Thoracic aorta (tissue), 2 donors: ENCODE data around the gene TMEM187. TPM values are rescaled to one million over a fixed set of nuclear protein-coding genes. Genes with fewer than 3 reads are reported as not detected.

ENCODE experiments used
- ATAC-seq: fragments of 150-250 bp; one replicate; pipeline ENCODE4 v1.8.0; 2017; ENCODE audit warnings: low read depth; ENCODE audit not compliant: insufficient number of reproducible peaks, low FRiP score
- DNase-seq: peaks from one replicate; pipeline ENCODE4 v3.0.0-alpha.2; 2020; ENCODE audit warnings: low spot score
- H3K27ac ChIP-seq, 2 donors: fragments of 200-600 bp; sonication (generic); 1 replicate in 1 of 2; 2 replicates in 1 of 2; pipeline ENCODE4 v1.5.1; 2016; ENCODE audit warnings: mild to moderate bottlenecking in 2 of 2, moderate library complexity in 2 of 2
- H3K27me3 ChIP-seq: fragments of 200-600 bp; sonication (generic); replicated peaks from 2 replicates; pipeline ENCODE4 v1.6.0; 2016; ENCODE audit warnings: mild to moderate bottlenecking; ENCODE audit not compliant: insufficient read depth
- H3K36me3 ChIP-seq: fragments of 200-600 bp; sonication (generic); one replicate; pipeline ENCODE4 v1.5.1; 2016
- H3K4me1 ChIP-seq, 2 donors: fragments of 200-600 bp; sonication (generic); 1 replicate in 1 of 2; 2 replicates in 1 of 2; pipeline versions ENCODE4 v1.5.1 to v1.6.0; 2016; ENCODE audit warnings: low read depth in 2 of 2, mild to moderate bottlenecking in 1 of 2; ENCODE audit not compliant: control insufficient read depth in 1 of 2
- H3K4me3 ChIP-seq: fragments of 200-600 bp; sonication (generic); 2 replicates; pipeline ENCODE4 v1.5.1; 2016; ENCODE audit warnings: mild to moderate bottlenecking
- H3K9me3 ChIP-seq: fragments of 200-600 bp; sonication (generic); 2 replicates; pipeline ENCODE4 v1.5.1; 2016
- total RNA-seq, 2 donors: library from RNA; depleted of rRNA; stranded (reverse); fragments of >200 nt; gene quantifications; one replicate each; pipeline versions ENCODE4 v1.1.0 to v1.2.3, GENCODE V29; 2016
- TF ChIP-seq, protein P1 (sequence below): fragments of 200-600 bp; sonication (generic); IDR thresholded peaks from one replicate; pipeline ENCODE4 v1.5.1; 2019; ENCODE audit warnings: antibody characterized with exemption

The TMEM187 gene
- total RNA-seq, 2 donors from 2014 or later, result 0.78 to 23.4 TPM

DNA sequence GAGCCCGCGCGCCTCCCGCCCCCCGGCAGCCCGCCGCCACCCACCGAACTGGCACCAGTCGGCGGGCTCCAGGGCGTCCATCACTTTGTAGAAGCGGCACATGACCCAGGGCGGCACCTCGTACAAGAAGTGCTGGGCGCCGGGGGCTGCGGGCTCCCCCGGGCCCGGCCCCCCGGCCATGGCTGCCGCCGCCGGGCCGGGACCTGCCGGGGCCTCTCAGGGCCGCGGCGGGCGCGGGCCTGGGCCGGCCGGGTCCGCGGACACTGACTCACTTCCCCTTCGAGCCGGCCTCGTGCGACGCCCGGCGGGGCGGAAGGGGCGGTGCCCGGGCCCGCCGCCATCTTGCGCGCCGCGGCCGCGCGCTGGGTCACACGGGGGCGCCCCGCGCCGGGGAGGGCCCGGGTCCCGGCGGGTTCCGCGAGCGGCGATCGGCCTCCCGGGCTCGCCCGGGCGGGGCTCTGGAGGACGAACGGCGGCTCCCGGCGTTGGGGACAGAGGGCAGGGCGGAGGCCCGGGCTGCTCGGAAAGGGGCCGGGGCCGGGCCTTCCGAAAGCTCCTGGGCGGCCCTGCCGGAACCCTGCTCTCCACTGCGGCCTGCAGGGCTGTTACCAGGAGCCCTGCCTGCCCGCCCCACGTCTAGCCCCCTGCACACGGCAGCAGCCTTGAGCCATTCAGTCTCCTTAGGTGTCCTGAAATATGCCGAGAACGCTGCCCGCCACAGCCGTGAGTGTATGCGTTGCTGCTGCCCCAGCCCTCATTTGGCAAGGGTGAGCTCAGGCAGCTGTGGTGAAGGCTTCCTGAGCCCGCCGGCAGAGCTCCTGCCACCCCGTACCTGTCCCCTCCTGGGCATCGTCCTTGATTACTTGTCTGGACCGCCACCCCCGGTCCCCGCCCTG lies 47.3 kb downstream of the TMEM187 start, which contains the start of gene IRAK1:
TSS of gene IRAK1 (minus strand) at position 270 of the 896 bp plus-strand sequence. CDS start at position 180, 90 bp downstream.
- DNase-seq (no peak), ATAC-seq (peak; percentile 67)
- H3K27ac ChIP-seq, result peak within 1 kb of the TSS; percentile 56 to 80
- peak within 1 kb of the TSS; percentile 74 for H3K4me3 ChIP-seq
- H3K27me3 ChIP-seq, result no peaks in the 10 kb centered on the region
- peaks cover 0 to 18% of the 10 kb centered on the region in 2 donors for H3K4me1 ChIP-seq
- H3K9me3 ChIP-seq, result no peaks in the 10 kb centered on the region
- no peaks in the 10 kb centered on the region for H3K36me3 ChIP-seq
- TF ChIP-seq, protein P1, sequence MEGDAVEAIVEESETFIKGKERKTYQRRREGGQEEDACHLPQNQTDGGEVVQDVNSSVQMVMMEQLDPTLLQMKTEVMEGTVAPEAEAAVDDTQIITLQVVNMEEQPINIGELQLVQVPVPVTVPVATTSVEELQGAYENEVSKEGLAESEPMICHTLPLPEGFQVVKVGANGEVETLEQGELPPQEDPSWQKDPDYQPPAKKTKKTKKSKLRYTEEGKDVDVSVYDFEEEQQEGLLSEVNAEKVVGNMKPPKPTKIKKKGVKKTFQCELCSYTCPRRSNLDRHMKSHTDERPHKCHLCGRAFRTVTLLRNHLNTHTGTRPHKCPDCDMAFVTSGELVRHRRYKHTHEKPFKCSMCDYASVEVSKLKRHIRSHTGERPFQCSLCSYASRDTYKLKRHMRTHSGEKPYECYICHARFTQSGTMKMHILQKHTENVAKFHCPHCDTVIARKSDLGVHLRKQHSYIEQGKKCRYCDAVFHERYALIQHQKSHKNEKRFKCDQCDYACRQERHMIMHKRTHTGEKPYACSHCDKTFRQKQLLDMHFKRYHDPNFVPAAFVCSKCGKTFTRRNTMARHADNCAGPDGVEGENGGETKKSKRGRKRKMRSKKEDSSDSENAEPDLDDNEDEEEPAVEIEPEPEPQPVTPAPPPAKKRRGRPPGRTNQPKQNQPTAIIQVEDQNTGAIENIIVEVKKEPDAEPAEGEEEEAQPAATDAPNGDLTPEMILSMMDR, result no peak

GRCh38 chrX:154020536-154021115 lies 48.1 kb downstream of the TMEM187 start:
- peak overlapping the region; percentile 70 for H3K4me3 ChIP-seq
- no peaks in the 10 kb centered on the region for H3K36me3 ChIP-seq
- no peaks in the 10 kb centered on the region for H3K9me3 ChIP-seq
- no peak for DNase-seq
- peak overlapping the region; percentile 56 to 80 for H3K27ac ChIP-seq
- no peaks in the 10 kb centered on the region for H3K27me3 ChIP-seq
- TF ChIP-seq, protein P1, result no peak
- peaks cover 0 to 26% of the 10 kb centered on the region in 2 donors for H3K4me1 ChIP-seq
- no peak for ATAC-seq

DNA sequence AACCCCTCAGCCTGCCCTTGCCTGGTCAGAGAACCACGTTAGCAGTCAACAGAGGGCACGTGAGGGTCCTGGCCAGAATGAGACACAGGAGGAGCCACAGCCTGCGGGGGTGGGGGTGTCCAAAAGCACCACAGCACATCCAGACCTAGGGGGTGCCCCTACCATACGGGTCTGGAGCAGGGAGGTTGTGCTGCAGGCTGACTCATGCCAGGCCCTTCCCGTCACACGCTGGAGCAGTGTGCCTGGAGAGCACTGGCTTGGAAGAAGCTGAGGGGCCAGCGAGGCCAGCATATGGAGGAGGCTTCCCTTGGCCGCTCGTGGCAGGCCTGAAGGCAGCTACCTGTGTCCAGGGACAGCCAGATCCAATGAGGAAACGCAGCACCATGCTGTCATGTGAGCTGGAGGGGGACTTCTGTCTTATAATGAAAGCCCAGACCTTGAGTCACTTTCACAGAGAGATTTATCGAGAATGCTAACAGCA lies 48.6 kb downstream of the TMEM187 start:
- peak overlapping the region; percentile 34 to 80 for H3K27ac ChIP-seq
- TF ChIP-seq, protein P1, result no peak
- H3K4me1 ChIP-seq, result peaks cover 0 to 31% of the 10 kb centered on the region in 2 donors
- DNase-seq, result no peak
- H3K27me3 ChIP-seq, result no peaks in the 10 kb centered on the region
- ATAC-seq, result no peak
- no peaks in the 10 kb centered on the region for H3K36me3 ChIP-seq
- H3K9me3 ChIP-seq, result no peaks in the 10 kb centered on the region
- H3K4me3 ChIP-seq, result no peak overlapping the region

DNA sequence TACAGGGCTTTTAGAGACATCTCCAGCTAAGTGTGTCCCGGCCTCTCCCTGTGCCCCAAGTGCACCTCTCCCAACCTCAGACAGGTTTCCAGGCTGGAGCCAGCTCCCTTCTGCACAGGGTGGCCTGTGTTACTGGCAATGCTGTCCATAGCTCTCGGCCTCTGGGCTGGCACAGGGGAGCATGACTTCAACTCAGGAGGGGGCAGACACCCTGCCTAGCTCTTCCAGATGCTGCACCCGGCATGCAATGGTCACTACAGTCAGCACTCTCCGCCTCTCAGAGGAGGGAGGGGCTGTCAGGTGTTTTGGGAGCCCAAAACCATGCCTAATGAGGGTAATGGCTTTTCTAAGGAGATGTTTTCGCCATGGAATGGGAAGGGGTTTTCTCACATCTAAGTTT lies 49.6 kb downstream of the TMEM187 start:
- H3K9me3 ChIP-seq, result no peaks in the 10 kb centered on the region
- no peak overlapping the region for H3K27ac ChIP-seq
- ATAC-seq (no peak), DNase-seq (no peak)
- H3K36me3 ChIP-seq, result no peaks in the 10 kb centered on the region
- H3K4me3 ChIP-seq, result no peak overlapping the region
- H3K27me3 ChIP-seq, result no peaks in the 10 kb centered on the region
- TF ChIP-seq, protein P1, result no peak
- peaks cover 0 to 31% of the 10 kb centered on the region in 2 donors for H3K4me1 ChIP-seq

GRCh38 chrX:154023276-154024000 lies 50.9 kb downstream of the TMEM187 start:
- Histone ChIP-seq H3K9me3 (no peaks in the 10 kb centered on the region), H3K4me3 (no peak overlapping the region), H3K36me3 (no peaks in the 10 kb centered on the region), H3K27me3 (no peaks in the 10 kb centered on the region), H3K27ac (no peak overlapping the region), H3K4me1 (peaks cover 0 to 31% of the 10 kb centered on the region in 2 donors)
- no peak for ATAC-seq
- TF ChIP-seq, protein P1, result no peak
- no peak for DNase-seq
